Bronchial epithelial cell (primary cell): ENCODE results near the gene ZDHHC11. TPM values are rescaled to one million over a fixed set of nuclear protein-coding genes. Genes with fewer than 3 reads are reported as not detected.
"Not testable (repeated sequence)": the region's sequence is repeated elsewhere in the genome, so short reads cannot be mapped to it uniquely, and the experiment has no call there.

Experiments used
- DNase-seq: peaks from one replicate; pipeline ENCODE4 v3.0.0-alpha.2; 2010; ENCODE audit warnings: low read depth
- FAIRE-seq: peaks from 2 replicates; lab custom pipeline; 2011; peaks lifted over from hg19 to GRCh38; lab: Jason Lieb, UNC
- H3K27me3 ChIP-seq: 2 replicates; pipeline ENCODE4 v1.5.1; 2011; ENCODE audit warnings: low read length; ENCODE audit not compliant: control insufficient read depth, insufficient read depth
- H3K36me3 ChIP-seq: 2 replicates; pipeline ENCODE4 v1.5.1; 2011; ENCODE audit warnings: low read length; ENCODE audit not compliant: control insufficient read depth, insufficient read depth
- H3K4me3 ChIP-seq: 2 replicates; pipeline ENCODE4 v1.5.1; 2011; ENCODE audit warnings: mild to moderate bottlenecking, low read depth, low read length, control low read depth
- CTCF ChIP-seq: IDR thresholded peaks from 2 replicates; pipeline ENCODE4 v1.5.1; 2011; ENCODE audit warnings: mild to moderate bottlenecking, moderate library complexity, low read length, control low read depth, inconsistent platforms; ENCODE audit not compliant: insufficient read depth, severe bottlenecking
- total RNA-seq: library from RNA; depleted of rRNA; stranded (reverse); fragments of >200 nt; gene quantifications from 2 replicates; pipeline ENCODE4 v1.2.1, GENCODE V29; 2014

Gene ZDHHC11
- total RNA-seq, 1 donor from 2014 or later: 0.53 TPM

DNA sequence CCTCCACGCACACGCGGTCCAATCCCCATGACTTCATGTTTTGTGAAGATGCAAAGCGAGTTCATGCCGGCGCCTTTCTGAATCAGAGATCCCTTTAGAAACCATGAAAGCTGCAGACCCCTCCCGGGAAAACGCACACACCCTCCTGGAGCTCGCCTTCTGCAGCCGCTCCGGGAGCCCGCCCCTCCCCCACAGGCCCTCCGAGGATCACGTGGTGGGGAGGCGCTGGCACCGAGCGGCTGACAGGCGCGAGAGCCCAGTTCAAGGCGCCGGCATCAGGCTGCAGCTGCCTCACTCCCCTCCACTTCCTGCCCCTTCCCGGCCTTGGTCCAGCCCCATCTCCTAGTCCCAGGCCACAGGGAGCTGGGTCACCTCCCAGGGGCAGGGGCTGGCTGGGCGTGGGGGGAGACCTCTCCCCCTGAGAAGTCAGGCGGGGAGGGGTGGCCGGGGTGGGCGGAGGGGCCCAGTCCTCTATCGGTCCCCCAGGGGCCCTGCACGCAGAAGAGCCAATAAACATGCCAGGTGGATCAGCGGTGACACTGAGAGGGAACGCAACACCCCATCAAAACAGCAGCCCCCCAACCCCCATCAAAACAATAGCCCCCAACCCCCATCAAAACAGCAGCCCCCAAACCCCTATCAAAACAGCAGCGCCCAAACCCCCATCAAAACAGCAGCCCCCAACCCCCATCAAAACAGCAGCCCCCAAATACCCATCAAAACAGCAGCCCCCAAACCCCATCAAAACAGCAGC lies 67.6 kb downstream of the ZDHHC11 start:
- not testable (repeated sequence) for H3K36me3 ChIP-seq, FAIRE-seq, H3K27me3 ChIP-seq, DNase-seq, H3K4me3 ChIP-seq

DNA sequence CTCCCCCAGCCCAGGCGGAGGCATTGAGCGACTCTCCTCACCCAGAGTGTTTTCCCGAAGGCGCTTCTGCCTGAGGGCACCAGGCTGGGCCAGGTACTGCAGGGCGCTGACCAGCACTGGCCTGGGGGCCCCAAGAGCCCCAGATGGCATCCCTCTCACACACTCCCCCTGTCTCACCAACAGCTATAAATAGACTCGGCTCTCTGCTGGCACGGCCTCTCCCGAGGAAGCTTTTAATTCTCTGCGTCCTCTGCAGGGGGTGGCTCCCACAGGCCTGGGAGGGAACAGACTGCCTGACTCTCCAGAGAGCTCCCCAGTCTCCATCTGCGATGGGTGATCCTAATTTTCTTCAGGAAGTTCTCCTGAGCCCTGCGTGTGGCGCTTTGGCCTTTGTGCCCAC lies 68.4 kb downstream of the ZDHHC11 start:
- H3K4me3 ChIP-seq, H3K36me3 ChIP-seq, H3K27me3 ChIP-seq, DNase-seq, FAIRE-seq: not testable (repeated sequence)

DNA sequence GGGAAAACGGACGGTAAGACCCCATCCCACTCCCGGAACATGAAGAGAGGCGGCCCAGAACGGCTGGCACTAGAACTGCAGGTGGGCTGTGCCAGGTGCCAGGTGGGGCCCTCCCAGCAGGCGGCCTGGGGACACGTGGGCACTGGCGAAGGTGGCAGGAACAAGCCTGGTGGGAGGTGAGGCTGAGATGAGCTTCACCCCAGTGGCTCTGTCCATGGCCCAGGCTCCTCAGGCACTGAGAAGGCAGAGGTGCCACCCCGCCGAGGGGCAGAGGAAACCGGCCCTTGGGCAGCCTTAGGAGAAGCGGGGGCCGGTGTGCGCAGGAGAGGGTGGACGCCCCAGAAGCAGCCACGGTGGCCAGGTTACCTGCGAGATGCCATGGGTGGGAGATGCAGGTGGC lies 70.2 kb downstream of the ZDHHC11 start:
- not testable (repeated sequence) for H3K4me3 ChIP-seq, FAIRE-seq, H3K36me3 ChIP-seq, H3K27me3 ChIP-seq, DNase-seq

- H3K27me3 ChIP-seq, H3K4me3 ChIP-seq, H3K36me3 ChIP-seq, DNase-seq: not testable (repeated sequence)
- peak; percentile 60 for FAIRE-seq
Measured at GRCh38 chr5:778967-779366, 71.8 kb downstream of the ZDHHC11 start.

GRCh38 chr5:778421-778820 lies 72.4 kb downstream of the ZDHHC11 start:
- FAIRE-seq: peak; percentile 58
- not testable (repeated sequence) for DNase-seq

DNA sequence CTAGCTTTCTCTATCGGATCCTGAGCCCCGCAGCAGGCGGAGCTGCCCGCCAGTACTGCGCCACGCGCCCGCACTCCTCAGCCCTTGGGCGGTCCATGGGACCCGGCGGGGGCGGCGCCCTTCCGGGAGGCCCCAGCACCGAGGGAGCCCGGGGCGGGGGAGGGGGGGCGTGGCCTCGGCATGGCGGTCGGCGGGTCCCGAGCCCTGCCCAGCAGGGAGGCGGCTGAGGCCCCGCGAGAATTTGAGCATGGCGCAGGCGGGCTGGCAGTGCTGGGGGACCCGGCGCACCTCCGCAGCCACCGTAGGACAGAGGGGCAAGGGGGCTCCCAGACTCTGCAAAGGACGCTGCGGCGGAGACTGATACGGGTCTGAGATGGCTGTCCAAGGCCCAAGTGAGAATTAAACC lies 73.0 kb downstream of the ZDHHC11 start:
- no peak for TF ChIP-seq CTCF
- H3K27me3 ChIP-seq: no peaks in the 10 kb centered on the region
- no peak for FAIRE-seq
- no peak for DNase-seq
- H3K36me3 ChIP-seq: no peaks in the 10 kb centered on the region
- H3K4me3 ChIP-seq: no peak overlapping the region

More at GRCh38 chr5:778421-778820, 72.4 kb downstream of the ZDHHC11 start:
- not testable (repeated sequence) for H3K36me3 ChIP-seq, H3K4me3 ChIP-seq, H3K27me3 ChIP-seq

GRCh38 chr5:776862-777711 lies 73.7 kb downstream of the ZDHHC11 start:
- TF ChIP-seq CTCF: no peak
- FAIRE-seq (no peak), DNase-seq (no peak)
- H3K4me3 ChIP-seq: no peak overlapping the region
- no peaks in the 10 kb centered on the region for H3K27me3 ChIP-seq
- no peaks in the 10 kb centered on the region for H3K36me3 ChIP-seq
